HG03135 (cell line): ENCODE results near the gene KRTAP10-10.
"Not testable (repeated sequence)": the region's sequence is repeated elsewhere in the genome, so short reads cannot be mapped to it uniquely, and the experiment has no call there.

Source experiments
- ATAC-seq: cut with Tn5 transposase; IDR thresholded peaks from one replicate; pipeline ENCODE4 v1.9.1; 2021; ENCODE audit warnings: mild to moderate bottlenecking, moderate library complexity; ENCODE audit not compliant: unreplicated experiment

KRTAP10-10 gene

DNA sequence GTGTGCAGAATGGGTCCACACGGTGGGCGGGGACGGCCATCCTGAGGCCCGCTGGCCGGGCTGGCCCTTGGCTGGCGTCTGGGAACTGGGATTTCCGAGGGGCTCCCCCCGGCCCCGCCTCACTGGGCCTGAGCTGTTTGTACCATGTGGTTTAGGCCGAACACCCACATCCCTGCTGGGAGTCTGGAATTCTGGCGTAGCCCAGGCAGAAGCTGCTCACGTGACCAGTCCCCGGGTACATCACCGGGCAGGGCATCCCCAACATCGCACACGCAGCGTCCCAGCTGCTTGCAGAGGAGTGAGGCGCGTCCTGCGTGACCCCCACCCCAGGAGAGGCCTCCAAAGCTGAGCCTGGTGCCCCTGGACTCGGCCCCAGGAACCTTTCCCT is 34.7 kb upstream of the KRTAP10-10 start:
- no peak for ATAC-seq

DNA sequence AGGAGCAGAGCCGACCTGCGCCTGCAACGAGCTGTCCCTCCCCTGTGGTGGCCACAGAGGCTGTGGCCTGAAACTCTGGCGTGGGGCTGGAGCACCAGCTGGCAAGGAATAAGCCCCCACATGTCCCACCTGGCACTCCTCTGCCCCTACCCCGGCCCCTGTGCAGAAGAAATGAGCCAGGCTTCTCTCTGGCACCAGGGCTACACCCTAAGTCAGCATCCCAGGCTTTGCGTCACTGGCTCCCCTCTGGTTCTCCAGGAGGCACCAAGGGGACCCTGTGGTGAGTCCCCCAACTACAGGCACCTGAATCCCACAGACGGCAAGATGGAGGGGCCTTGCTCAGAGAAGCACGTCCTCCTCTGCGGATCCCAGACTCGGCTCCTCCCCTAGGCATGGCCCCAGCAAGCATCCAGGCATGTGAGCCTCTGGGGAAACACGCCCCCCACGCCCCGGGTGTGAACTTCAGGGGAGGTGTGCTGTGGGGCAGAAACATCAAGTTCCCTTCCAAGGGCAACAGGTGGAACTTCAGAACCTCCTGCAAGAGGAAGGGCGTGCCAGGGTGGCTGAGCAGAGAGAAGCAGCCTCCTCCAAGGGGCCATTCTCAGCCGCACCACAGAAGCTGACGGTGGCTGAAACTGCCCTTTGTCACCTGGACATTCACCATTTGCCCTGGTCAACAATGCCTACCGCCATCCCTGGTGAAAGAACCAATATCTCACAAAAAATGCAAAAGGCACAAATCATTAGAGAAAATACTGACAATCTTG is 33.9 kb upstream of the KRTAP10-10 start:
- ATAC-seq, result no peak

DNA sequence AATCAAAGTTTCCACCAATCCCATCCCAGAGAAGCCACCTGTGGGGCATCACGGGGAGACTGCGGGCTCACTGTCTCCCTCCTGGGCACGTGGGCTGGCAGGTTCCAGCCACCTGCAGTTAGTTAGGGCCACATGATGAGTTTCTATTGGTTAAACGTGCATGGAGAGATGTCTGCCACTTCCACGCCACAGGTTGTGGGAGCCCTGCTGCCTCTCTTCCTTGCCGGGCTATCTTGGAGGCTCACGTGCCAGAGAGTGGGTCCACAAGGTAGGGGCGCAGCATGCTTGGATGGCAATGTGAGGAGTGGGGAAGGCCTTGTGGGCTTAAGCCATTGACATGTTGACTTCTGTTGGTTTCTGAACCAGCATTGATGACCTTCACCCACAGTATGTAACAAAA is 33.2 kb upstream of the KRTAP10-10 start:
- no peak for ATAC-seq

DNA sequence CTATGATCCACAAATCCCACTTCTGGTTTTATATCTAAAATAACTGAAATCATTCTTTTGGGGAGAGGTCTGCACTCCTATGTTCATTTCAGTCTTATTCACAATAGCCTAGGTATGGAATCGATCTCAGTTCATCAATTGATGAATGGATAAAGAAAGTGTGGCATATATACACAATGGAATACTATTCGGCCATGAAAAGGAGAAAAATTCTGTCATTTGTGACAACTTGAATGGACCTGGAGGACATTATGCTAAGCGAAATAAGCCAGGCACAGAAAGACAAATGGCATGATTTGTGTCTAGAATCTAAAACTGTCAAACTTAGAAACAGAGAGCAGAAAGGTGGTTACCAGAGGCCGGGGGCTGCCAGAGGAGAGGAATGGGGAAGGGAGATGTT is 30.7 kb upstream of the KRTAP10-10 start:
- ATAC-seq, result no peak

DNA sequence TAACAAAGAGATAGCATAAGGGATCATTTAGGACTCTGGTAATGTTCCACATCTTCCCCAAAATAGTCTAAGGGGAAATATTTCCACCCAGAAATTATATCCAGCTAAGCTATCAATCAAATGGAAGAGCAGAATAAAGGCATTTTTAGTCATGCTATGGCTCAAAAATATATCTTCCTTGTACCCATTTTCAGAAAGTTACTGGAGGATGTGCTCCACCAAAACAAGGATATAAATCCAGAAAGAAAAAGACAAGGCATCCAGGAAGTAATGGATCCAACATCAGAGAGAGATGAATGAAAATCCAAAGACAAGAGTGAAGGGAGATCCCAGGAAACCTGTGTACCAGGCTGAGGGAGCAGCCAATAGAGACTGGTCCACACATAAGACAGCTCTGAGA is 28.0 kb upstream of the KRTAP10-10 start:
- ATAC-seq, result no peak

DNA sequence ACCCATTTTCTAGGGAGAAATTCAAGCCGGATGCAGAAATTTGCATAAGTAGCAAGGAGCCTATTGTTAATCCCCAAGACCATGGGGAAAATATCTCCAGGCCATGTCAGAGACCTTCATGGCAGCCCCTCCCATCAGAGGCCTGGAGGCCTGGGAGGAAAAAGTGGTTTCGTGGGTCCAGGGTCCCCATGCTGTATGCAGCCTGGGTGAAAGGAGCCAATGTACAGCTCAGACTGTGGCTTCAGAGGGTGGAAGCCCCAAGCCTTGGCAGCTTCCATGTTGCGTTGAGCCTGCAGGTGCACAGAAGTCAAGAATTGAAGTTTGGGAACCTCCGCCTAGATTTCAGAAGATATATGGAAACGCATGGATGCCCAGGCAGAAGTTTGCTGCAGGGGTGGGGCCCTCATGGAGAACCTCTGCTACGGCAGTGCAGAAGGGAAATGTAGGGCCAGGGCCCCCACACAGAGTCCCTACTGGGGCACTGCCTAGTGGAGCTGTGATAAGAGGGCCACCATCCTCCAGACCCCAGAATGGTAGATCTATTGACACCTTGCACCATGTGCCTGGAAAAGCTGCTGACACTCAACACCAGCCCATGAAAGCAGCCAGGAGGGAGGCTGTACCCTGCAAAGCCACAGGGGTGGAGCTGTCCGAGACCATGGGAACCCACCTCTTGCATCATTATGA is 26.9 kb upstream of the KRTAP10-10 start:
- not testable (repeated sequence) for ATAC-seq

DNA sequence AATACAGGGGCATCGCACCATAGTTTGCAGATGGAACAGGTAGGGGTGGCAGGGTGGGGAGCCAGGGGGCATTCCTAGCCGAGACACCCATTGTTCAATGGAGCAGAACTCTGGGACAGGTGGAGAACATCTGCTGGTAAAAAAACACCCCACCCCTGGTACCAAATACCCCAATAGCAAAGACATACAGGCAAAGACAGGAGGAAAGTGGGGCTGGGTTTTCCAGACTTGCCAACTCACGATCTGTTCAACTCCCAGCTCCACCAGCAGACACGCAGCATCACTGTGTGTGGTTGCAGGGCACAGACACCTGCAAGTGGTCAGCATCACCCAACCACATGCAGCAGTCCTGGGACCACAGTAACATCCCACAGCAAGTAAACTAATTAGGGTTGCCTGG is 25.6 kb upstream of the KRTAP10-10 start:
- ATAC-seq, result no peak

DNA sequence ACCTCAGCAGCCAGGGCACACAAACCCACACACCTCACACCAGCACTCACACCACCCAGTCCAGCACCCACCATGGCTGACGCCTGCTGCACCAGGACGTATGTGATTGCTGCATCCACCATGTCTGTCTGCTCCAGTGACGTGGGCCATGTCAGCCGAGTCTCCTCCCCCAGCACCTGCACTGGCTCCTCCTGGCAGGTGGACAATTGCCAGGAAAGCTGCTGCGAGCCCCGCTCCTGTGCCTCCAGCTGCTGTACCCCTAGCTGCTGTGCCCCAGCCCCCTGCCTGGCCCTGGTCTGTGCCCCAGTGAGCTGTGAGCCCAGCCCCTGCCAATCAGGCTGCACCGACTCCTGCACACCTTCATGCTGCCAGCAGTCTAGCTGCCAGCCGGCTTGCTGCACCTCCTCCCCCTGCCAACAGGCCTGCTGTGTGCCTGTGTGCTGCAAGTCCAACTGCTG is 25.1 kb upstream of the KRTAP10-10 start, which contains the start of gene KRTAP10-8:
TSS of gene KRTAP10-8 (plus strand) at position 51 of the 458 bp plus-strand sequence. CDS start at position 73, 22 bp downstream.
- no peak for ATAC-seq

DNA sequence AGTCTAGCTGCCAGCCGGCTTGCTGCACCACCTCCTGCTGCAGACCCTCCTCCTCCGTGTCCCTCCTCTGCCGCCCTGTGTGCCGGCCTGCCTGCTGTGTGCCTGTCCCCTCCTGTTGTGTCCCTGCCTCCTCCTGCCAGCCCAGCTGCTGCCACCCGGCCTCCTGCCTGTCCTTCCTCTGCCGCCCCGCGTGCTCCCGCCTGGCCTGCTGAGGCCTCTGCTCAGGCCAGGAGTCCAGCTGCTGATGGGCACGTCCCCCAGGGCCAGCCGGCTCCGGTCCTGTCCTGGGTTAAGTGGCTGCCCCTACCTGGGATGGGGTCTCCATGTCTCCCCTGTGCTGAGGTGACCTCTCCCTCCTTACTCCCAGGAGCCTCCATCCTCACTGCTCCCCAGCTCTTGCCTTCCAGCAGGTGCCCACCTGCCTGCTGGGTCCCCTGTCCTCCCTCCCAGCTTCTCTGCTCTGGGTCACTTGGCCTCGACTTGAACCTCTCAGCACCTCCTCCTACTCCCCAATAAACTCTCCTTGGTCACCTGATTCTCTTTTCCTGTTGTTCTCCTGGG is 24.4 kb upstream of the KRTAP10-10 start:
- ATAC-seq, result no peak

DNA sequence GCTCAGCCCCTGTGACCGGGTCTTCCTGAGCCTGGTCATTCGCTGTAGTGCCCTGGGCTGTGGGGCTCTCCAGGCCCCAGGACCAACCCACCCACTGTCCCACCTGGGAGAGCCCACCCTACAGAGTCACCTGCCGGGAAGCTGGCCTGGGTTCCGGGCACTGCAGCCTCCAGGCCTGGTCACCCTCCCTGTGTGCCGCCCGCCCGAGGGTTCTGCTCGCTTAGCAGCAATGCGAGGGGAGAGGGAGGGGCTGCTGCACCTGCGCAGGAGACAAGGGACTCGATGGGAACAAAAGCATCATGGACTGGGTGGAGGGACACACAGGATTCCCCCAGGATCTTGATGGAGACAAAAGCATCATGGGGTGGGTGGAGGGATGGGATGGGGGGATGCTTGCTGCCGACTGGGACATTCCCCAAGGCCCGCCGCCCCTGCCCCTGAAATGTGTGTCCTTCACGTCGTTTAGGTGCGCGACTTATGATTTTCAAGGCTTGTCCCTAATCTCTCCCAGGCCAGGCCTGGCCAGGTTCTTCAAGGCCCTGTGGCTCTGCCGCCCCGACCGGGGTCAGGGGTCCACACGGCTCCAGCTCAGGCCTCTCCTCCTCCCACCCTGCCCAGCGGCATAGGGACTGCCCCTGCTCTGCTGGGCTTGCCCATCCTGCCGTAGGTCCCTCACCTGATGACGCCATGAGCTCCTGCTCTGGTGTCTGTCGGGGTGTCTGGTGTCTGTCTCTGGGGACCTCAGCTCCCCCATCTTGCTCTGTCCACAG is 23.6 kb upstream of the KRTAP10-10 start:
- no peak for ATAC-seq

DNA sequence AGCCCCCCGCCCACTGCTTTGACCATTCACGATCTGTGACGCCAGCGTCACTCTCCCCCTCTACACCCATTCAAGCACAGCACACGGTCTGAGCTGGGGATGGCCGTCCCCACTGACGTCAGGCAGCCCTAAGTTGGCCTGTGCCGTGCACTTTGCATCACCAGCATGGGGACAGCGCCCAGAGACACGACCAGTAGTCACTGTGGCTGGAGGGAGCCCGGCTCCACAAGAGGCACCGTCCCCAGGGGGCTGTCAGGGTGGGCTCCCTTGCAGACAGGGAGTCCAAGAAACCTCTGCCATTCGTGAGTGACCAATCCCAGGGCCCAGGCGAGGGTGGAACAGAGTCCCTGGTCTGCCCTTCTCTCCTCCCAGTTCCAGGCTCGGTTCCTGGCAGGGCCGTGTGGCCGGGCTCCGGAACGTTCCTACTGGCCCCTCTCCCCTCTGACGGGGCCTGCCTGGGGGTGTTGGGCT is 23.0 kb upstream of the KRTAP10-10 start:
- ATAC-seq, result no peak

DNA sequence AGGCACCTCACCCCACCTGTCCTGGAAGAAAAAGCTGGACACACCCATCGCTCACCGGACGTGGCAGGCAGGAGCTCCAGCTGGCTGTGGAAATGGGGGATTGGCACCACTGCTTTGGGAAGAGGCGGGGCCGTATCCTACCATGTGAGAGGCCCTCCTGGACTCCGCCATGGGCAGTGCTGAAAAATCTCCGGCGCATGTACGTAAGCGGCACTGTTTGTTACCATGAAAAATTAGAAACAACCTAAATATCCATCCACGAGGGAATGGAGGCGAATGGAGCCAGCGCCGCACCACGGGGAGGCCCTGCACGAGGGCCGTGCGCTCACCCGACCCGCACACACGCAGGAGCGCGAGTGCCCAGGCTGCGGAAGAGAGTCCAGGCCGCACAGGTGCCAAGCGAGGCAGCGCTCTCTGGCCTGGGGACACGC is 22.2 kb upstream of the KRTAP10-10 start:
- no peak for ATAC-seq

DNA sequence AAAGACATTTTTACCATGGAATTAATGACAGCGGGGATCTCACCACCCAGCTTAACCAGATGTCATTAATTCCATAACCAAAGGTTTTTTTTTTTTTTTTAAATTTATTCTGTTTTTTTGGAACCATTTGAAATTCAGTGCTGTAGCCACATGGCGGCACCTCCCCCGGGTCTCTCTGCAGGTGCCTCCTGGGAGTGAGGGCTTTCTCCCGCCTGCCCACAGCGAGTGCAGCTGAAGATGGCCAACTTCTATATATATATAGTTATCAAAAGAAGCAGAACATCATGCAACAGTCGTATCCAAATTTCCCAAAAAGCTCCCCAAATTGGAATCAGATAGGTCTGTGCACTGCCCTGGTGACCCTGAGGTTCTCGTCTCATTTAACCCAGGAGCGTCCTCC is 21.7 kb upstream of the KRTAP10-10 start:
- ATAC-seq, result no peak

DNA sequence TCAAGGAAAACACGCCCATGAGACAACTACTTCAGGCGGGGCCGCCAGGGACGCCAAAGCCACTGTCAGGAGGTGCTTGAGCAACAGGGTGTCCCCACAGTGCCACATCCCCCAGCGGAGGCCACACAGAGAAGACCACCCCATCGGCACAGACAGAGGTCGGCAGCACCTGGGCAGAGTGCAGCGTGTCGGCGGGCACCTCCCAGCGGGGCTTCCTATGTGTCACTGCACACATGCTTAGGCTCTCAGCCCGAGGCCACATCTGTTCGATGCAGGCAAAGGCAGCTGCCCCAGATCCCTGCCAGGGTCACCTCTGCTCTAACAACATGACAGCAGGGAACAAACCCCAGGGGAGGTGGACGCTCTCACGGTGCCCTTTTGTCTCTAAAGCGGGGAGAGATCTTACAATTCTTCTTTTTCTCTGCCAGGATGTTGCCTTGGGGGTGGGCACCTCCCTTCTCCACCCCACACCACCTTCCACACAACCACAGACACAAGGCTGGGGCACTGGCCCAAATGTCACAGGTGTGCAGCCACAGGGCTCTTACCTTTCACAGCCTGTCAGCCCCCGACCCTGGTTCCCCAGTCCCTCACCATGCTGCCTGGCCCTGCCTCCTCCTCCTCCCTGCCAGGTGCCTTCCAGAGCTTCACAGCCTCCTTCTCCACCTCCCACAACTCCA is 21.1 kb upstream of the KRTAP10-10 start:
- ATAC-seq, result no peak

DNA sequence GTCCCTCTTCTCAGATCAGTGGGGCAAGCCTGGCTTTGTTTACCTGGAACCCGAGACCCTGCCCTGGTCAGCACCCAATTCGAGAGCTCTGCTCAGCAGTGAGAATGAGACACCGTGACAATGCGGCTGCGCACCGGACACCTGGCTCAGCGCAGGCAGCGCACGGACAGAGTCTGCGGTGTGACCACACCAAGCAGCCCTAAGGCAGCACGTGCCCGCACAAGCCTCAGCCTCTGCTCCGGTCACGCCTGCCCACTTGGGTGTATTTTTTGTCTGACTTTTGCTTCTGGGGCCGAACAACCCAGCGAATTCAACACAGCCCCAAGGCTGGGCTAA is 20.6 kb upstream of the KRTAP10-10 start:
- ATAC-seq, result no peak

DNA sequence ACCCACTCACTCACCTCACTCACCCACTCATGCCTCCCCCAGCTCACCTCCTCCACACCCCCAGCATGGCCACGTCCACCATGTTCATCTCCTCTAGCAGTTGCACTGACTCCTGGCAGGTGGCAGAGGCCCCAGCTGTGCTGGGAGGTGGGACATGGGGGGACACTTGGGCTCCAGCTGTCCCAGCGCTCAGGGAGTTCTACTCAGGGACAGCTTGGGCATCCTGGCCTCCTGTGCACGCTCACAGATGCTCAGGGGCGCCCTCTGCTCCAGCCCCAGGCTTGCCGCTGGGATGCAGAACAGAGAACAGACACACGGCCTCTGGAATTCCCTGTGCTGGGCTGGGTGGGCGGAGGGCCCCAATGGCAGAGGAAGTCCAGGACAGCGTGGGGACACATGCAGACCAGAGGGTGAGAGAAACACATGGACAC is 20.1 kb upstream of the KRTAP10-10 start:
- no peak for ATAC-seq

DNA sequence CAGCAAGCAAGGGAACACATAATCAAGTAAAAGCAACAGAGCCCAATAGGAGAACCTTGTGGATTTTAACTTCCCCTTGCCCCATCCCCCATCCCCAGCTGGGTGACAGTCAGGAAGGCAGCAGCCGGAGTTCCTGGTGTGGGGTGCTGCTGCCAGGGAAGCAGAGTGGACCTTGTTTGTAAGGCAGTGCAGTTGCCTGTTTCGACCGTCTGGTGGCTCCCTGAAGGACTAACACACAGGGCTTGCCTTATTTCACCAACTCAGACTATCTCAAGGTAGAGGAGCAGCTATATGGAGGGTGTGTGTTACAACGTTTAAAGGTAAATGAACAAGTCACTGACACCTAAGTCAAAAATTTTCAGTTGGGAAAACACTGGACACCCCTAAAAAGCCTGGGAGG is 18.7 kb upstream of the KRTAP10-10 start:
- ATAC-seq, result no peak

DNA sequence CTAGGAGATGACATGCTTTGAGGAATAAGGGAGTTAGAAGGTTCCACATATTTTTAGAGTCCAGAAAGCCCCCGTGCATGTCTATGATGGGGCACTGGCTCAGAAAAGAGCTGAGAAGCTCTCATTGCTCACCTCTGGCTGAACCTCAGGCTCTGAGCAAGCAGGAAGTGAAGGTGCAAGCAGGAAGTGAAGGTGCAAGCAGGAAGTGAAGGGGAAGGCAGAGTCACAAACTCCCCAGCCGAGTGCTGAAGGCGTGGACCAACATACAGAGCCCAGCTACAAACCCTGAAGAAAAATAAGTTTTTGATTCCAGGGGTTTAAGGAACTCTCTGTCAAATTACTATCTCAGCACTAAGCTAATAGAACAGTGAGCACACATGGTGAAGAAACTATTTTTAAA is 18.2 kb upstream of the KRTAP10-10 start:
- ATAC-seq, result no peak

DNA sequence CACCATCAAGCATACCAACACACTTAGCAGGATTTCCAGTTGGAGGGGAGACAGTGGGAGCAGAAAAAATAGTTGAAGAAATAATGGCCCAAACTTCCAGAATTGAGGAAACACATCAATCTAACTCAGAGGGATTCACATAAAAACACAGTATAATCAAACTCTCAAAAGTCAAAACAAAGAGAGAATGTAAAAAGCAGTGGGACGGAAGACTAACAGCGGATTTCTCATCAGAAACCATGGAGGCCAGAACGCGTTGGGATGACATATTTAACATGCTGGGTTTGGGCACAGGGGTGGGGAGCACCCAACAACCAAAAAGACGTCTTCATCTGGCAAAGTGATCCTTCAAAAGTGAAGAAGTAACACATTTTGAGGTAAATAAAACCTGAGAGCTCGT is 17.3 kb upstream of the KRTAP10-10 start:
- ATAC-seq, result no peak

DNA sequence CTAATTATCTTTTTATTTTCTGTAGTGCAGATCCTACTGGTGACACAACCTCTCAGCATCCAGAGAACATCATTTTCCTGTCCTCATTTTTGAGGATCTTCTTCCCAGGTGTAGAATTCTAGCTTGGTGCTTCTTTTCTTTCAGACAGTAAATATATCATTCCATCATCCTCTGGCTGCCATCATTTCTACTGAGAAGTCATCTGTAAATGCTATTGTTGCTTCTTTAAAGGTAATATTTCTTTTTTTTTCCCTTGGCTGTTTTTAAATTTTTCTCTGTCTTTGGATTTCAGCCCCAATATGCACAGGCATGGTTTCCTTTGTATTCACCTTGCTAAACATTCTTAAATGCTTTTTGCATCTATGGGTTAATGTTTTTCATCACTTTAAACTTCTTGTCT is 13.6 kb upstream of the KRTAP10-10 start:
- ATAC-seq, result no peak

DNA sequence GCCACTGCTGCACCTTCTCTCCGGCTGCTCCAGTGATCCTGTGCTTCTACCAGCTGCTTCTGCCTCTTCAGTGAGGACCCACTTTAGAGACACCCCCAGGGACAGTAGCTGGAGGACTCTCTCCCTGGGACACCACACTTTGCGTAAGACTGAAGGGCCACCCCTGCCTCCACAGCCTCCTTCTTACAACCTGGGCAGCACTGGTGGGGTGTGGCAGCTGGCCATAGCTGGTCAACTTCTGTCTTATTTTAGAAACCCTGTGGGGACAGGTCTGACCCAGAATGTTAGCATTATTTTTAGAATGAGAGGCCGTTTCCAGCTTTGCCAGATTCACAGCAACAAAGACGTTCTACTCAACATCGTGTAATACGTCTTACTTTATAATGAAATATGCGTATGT is 11.4 kb upstream of the KRTAP10-10 start:
- ATAC-seq, result no peak
